GM12878 (cell line): Measurements from ENCODE around the gene VAV2. TPM values are rescaled to one million over a fixed set of nuclear protein-coding genes. Genes with fewer than 3 reads are reported as not detected.
A peak's percentile ranks its signal among the peaks of the same experiment; 100 is the strongest.

Source experiments
- ATAC-seq: fragments of 200-7000 bp; cut with Tn5 transposase; 3 replicates; pipeline ENCODE4 v1.9.1; 2020; ENCODE audit warnings: mild to moderate bottlenecking, moderate library complexity
- BruUV-seq: library from RNA; stranded (reverse); fragments of 400-500 nt; replicated peaks from 2 replicates; lab custom pipeline; 2021; lab: Mats Ljungman, UMichigan
- CTCF ChIA-PET: fragments of 300-600 bp; sonication (Branson Sonifier 250); formaldehyde crosslinking; extraction: SDS; loops from one replicate; lab custom pipeline; 2021; ENCODE audit warnings: inconsistent platforms; lab: Yijun Ruan, JAX
- POLR2A ChIA-PET: fragments of 350-600 bp; formaldehyde crosslinking; extraction: SDS; loops from one replicate; lab custom pipeline; 2021; ENCODE audit warnings: inconsistent platforms; lab: Charles Lee
- RAD21 ChIA-PET: fragments of 300-600 bp; sonication (Branson Sonifier 250); formaldehyde crosslinking; loops from one replicate; lab custom pipeline; 2023; ENCODE audit warnings: antibody characterized with exemption; ENCODE audit not compliant: unreplicated experiment; lab: Charles Lee
- SMC1A ChIA-PET: fragments of 300-600 bp; sonication (Branson Sonifier 250); formaldehyde crosslinking; loops from one replicate; lab custom pipeline; 2023; ENCODE audit not compliant: unreplicated experiment, uncharacterized antibody; lab: Charles Lee
- DNase-seq: peaks from one replicate; pipeline ENCODE4 v3.0.0-alpha.2; 2011; ENCODE audit warnings: low read depth, low spot score
- FAIRE-seq: peaks from 3 replicates; lab custom pipeline; 2011; peaks lifted over from hg19 to GRCh38; lab: Jason Lieb, UNC
- H2AFZ ChIP-seq: 2 replicates; pipeline ENCODE4 v1.6.0; 2011; ENCODE audit warnings: low read depth, low read length, control low read depth; ENCODE audit not compliant: control insufficient read depth
- H3K27ac ChIP-seq: 2 replicates; pipeline ENCODE4 v1.5.1; 2011; ENCODE audit warnings: control low read depth; ENCODE audit not compliant: control insufficient read depth, insufficient read depth
- H3K27me3 ChIP-seq, 2 experiments: replicated peaks in 1 of 2; 2 replicates each; pipeline versions ENCODE4 v1.6.0 to v1.6.1; 2011; ENCODE audit warnings: low read length in 1 of 2; ENCODE audit not compliant: control insufficient read depth in 2 of 2, insufficient read depth in 2 of 2
- H3K36me3 ChIP-seq, 2 experiments: 2 replicates each; pipeline ENCODE4 v1.5.1; 2011; ENCODE audit warnings: low read length in 1 of 2; ENCODE audit not compliant: control insufficient read depth in 2 of 2, insufficient read depth in 2 of 2
- H3K4me1 ChIP-seq: 2 replicates; pipeline ENCODE4 v1.6.1; 2011; ENCODE audit warnings: mild to moderate bottlenecking, low read length, moderate library complexity, mixed read lengths; ENCODE audit not compliant: control insufficient read depth, insufficient read depth
- H3K4me2 ChIP-seq: 2 replicates; pipeline ENCODE4 v1.6.0; 2011; ENCODE audit warnings: control low read depth; ENCODE audit not compliant: control insufficient read depth, insufficient read depth
- H3K4me3 ChIP-seq: fragments of 200-600 bp; sonication (generic); 2 replicates; pipeline ENCODE4 v1.5.1; 2016
- H3K79me2 ChIP-seq: 2 replicates; pipeline ENCODE4 v1.6.0; 2011; ENCODE audit warnings: low read length; ENCODE audit not compliant: control insufficient read depth, insufficient read depth
- H3K9ac ChIP-seq: 2 replicates; pipeline ENCODE4 v1.8.0; 2011; ENCODE audit warnings: low read length, control low read depth, mixed read lengths; ENCODE audit not compliant: control insufficient read depth, insufficient read depth
- H3K9me3 ChIP-seq: replicated peaks from 3 replicates; pipeline ENCODE4 v1.5.1; 2011; ENCODE audit warnings: mild to moderate bottlenecking, low read length; ENCODE audit not compliant: control insufficient read depth, insufficient read depth
- H4K20me1 ChIP-seq: 2 replicates; pipeline ENCODE4 v1.6.0; 2011; ENCODE audit not compliant: control insufficient read depth, insufficient read depth
- FOXK2 ChIP-seq: fragments of 450-650 bp; IDR thresholded peaks from 2 replicates; pipeline ENCODE4 v1.6.1; 2017; ENCODE audit warnings: mild to moderate bottlenecking, moderate library complexity
- JUND ChIP-seq: IDR thresholded peaks from 2 replicates; pipeline ENCODE4 v1.6.1; 2012; ENCODE audit warnings: low read depth, mild to moderate bottlenecking, low read length, improper control_type of control experiment, moderate library complexity
- POLR2A ChIP-seq: IDR thresholded peaks from 2 replicates; pipeline ENCODE4 v1.6.1; 2011; ENCODE audit warnings: low read depth, mild to moderate bottlenecking, low read length
- RAD21 ChIP-seq: IDR thresholded peaks from 2 replicates; pipeline ENCODE4 v1.6.1; 2011; ENCODE audit warnings: mild to moderate bottlenecking, low read depth, low read length, moderate library complexity; ENCODE audit not compliant: insufficient read depth
- SRF ChIP-seq, 2 experiments: IDR thresholded peaks; 2 replicates each; pipeline ENCODE4 v1.6.1; 2011; ENCODE audit warnings: low read depth in 2 of 2, low read length in 2 of 2, mild to moderate bottlenecking in 1 of 2, moderate library complexity in 1 of 2
- WGBS: methylation state at CpG from one replicate; pipeline ENCODE4 v1.1.6; 2016; ENCODE audit warnings: low lambda C conversion rate; ENCODE audit not compliant: insufficient replicate concordance, insufficient coverage; ENCODE audit errors: missing lambda C conversion rate; 5-methylcytosine and 5-hydroxymethylcytosine counted together
- in situ Hi-C: fragments of 300-500 bp; cut with MboI; formaldehyde crosslinking; loops from 9 replicates; pipeline ENCODE4 v1.14.3; 2018; ENCODE audit warnings: mixed read lengths
- intact Hi-C: fragments of 100-400 bp; cut with micrococcal nuclease; formaldehyde crosslinking; loops from one replicate; pipeline ENCODE4 v1.14.2; 2022; ENCODE audit not compliant: unreplicated experiment
- polyA plus RNA-seq, 11 experiments: library from polyadenylated mRNA; depleted of rRNA in 4 of 11; unstranded in 6 of 11; stranded (reverse) in 5 of 11; fragments of >200 nt; fragmentation: Nextera tagmentation in 4 of 11; fragmentation: Illumina TruSeq in 1 of 11; extraction: Ambion mirVana in 4 of 11; extraction: Trizol in 1 of 11; gene quantifications; 1 replicate in 1 of 11; 2 replicates in 10 of 11; pipeline versions ENCODE4 v1.2.1 to v1.2.3, GENCODE V29; 2011 to 2016; ENCODE audit warnings: inconsistent platforms in 2 of 11, missing spikeins in 2 of 11, low read depth in 1 of 11
- total RNA-seq, 4 experiments: library from RNA; depleted of rRNA in 3 of 4; stranded (reverse); fragments of >200 nt in 3 of 4; fragmentation: Illumina TruSeq in 1 of 4; extraction: Trizol in 1 of 4; gene quantifications; 2 replicates each; pipeline versions ENCODE4 v1.2.1 to v1.2.3, GENCODE V29; 2013 to 2021

VAV2 gene
- total and polyA plus RNA-seq, 10 of the 15 experiments (the other 5 are each of a cell fraction or from before 2014, with no cell fraction given): 0.13 to 43.9 (median 16.9) TPM

DNA sequence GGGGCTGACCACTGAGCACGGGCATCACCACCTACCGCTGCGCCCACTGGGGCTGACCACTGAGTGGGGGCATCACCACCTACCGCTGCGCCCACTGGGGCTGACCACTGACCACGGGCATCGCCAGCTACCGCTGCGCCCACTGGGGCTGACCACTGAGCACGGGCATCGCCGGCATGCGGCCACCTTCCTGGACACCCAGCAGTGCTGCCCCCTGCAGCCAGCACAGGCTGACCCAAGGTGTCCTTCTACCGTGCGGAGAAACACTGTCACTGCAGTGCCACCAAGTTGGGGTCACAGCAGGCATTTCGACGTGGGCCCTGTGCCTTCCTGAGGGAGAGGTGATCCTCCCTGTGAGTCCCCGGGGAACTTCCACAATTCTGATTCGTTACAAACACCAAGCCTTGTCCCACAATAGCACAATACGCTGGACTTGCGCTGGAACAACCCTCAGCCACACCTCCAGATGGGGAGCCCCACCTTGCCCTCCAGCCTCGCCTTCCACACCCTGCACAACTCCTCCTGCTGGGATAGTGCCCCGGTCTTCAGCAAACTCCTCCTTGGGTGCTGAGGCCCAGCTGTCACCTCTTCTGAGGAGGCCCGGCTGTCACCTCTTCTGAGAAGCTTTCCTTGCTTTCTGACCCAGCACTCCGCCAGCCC is 163.7 kb downstream of the VAV2 start:
- Histone ChIP-seq H3K4me3 (no peak overlapping the region), H3K4me2 (no peak overlapping the region), H3K36me3 (peaks cover 17 to 21% of the 10 kb centered on the region in 2 experiments; a peak in 3 of 4 replicates), H4K20me1 (no peaks in the 10 kb centered on the region), H3K27ac (no peak overlapping the region), H3K4me1 (peaks cover 10% of the 10 kb centered on the region), H3K9ac (no peak overlapping the region), H3K27me3 (no peaks in the 10 kb centered on the region), H3K9me3 (no peaks in the 10 kb centered on the region), H2AFZ (no peak overlapping the region), H3K79me2 (peaks cover 10% of the 10 kb centered on the region)
- DNase-seq (no peak), ATAC-seq (no peak), FAIRE-seq (no peak)
- in situ Hi-C loops: no loop called here
- ChIA-PET RAD21 (no interaction called here), POLR2A (interaction anchor here (1.0 kb wide), 1 partner anchor 11 kb away, joined by 3 read pairs; no protein-coding TSS in a partner anchor), CTCF (interaction anchor here (1.1 kb wide), 2 partner anchors 16 to 165 kb away, joined by 3 to 4 read pairs; no protein-coding TSS in a partner anchor), SMC1A (no interaction called here)
- BruUV-seq: no TSS peak
- intact Hi-C loops: no loop called here
- 78% methylated on average over 20 of the region's 25 CpGs for WGBS
- TF ChIP-seq SRF (IDR thresholded peaks at IDR 0.05; ENCODE audit: low read depth in 2 of 2, low read length in 2 of 2) (no peak), JUND (no peak), FOXK2 (no peak), RAD21 (no peak), POLR2A (0 out of 2 replicates have a peak, but pooled peaks have one; percentile 22)
